Measurements from ENCODE around the gene PSORS1C2.

DNA sequence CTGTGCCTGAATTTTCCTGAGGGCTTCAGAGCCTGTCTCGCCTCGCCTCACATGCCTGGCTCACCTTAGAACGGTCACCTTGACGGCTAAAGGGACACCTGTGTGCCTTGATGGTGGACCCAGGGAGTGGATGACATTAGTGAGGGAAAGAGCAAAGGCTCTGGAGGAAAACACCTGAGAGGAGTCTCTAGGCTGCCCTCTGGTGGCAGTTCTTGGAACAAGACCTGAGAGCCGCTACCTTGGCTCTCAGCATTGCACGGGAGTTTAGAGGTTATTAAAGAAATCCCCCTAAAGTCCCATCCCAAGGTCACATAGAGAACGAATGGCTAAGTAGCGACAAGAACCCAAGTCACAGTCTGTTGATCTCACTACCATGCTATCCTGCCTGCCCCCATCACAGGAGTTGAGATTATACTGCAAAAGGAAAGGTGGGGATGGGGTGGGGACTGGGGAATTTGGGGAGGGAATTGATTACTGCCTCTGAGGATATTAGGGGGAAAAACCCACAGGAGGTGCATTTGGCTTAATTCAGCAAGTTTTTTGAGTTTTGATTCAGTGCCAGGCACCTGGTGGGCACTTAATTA, 10.7 kb downstream of the PSORS1C2 start:
- TF ChIP-seq CTCF (IDR thresholded peaks at IDR 0.05) = peak; percentile 72 to 91 (median 78)
- TF ChIP-seq EP300 (IDR thresholded peaks at IDR 0.05) = no peak

All from esophagus muscularis mucosa (tissue), 3 donors.